Stimulated activated CD8-positive, alpha-beta memory T cell treated with anti-CD3 and anti-CD28 coated beads, Interleukin-7, amount 100 ng/mL, for 4 hours (primary cell): ENCODE measurements around the gene CRTC2.
"Not testable (repeated sequence)": the region's sequence is repeated elsewhere in the genome, so short reads cannot be mapped to it uniquely, and the experiment has no call there.

Experiments
- DNase-seq, 2 donors: peaks; one replicate each; pipeline ENCODE4 v3.0.0-alpha.2; 2020; ENCODE audit warnings: low read depth in 2 of 2

The CRTC2 gene

DNA sequence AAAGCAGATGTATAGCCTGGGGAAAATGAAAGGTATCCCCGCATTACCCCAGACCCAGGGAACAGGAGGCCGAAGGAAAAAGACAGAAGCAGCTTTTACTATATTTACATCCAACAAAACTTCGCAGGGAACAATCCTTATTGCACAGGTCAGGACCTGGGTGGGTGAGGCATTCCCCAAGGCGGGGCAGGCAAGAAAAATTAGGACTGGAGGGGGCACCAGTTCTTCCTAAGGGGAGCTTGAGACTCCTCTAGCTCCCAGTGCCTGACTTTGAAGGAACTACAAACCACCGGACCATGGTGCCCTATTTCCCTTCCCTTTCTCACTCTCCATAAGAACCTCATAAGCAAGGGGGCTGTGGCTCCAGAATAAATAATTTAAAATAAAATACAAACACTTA, 29.0 kb downstream of the CRTC2 start:
- DNase-seq, result no peak

DNA sequence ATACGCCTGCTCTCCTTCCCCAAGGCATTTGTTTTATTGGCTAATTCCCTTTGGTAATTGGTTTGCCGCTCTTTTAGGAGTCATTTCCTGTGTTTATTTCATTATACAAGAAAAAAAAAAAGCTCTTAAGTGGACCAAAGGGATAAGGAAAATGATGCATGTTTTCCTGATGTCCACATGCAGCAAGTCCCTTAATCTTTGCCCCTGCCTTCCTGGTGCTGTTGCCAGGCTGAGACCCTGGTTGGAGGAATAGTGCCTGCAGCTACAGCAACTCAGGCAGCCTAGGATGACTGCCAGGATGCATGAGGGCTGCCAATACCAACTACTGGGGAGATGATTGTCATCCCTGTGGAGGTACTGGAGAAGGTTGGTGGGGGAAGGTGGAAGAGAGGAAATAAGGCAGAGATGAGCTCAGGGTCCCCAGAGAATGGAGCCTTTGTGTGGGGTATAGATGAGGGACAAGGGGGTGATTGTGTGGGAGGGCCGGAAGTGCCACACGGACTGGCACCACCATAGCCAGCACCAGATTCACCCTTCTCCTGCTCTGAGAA, 29.5 kb downstream of the CRTC2 start:
- DNase-seq, result no peak

DNA sequence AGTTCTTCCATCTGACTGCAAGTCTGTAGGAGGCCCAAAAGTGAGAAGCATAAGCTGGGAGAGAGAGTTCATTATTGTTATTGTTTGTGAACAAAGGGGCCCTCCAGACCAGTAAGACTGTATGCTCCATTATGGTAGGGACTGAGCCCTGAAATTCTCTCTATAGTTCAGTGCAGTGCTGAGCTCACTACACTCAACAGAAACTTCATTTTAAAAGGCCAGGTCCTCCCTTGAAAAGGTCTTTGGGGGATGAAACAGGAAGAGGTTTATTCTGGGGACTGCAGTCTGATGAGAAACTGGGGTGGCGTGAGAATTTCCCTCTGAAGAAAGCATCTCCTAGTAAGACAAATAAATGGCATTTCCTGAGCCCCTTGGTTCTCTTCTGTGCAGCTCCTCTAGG, 30.2 kb downstream of the CRTC2 start:
- DNase-seq, result no peak

DNA sequence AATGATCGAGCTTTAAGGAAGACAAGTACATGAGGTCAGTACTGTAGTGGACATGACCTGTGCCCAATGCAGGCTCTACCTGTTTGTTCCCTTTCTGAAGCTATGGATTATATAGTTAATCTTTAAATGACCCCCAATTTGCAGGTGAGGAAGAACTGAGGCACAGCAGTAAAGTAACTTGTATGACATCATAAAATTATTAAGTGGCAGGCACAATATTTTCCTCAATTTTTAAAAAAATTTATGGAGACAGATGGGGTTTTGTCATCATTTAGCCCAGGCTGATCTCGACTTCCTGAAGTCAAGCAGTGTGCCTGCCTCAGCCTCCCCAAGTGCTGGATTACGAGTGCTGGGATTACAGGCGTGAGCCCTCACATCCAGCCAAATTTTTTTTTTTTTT, 32.0 kb downstream of the CRTC2 start:
- DNase-seq, result no peak

DNA sequence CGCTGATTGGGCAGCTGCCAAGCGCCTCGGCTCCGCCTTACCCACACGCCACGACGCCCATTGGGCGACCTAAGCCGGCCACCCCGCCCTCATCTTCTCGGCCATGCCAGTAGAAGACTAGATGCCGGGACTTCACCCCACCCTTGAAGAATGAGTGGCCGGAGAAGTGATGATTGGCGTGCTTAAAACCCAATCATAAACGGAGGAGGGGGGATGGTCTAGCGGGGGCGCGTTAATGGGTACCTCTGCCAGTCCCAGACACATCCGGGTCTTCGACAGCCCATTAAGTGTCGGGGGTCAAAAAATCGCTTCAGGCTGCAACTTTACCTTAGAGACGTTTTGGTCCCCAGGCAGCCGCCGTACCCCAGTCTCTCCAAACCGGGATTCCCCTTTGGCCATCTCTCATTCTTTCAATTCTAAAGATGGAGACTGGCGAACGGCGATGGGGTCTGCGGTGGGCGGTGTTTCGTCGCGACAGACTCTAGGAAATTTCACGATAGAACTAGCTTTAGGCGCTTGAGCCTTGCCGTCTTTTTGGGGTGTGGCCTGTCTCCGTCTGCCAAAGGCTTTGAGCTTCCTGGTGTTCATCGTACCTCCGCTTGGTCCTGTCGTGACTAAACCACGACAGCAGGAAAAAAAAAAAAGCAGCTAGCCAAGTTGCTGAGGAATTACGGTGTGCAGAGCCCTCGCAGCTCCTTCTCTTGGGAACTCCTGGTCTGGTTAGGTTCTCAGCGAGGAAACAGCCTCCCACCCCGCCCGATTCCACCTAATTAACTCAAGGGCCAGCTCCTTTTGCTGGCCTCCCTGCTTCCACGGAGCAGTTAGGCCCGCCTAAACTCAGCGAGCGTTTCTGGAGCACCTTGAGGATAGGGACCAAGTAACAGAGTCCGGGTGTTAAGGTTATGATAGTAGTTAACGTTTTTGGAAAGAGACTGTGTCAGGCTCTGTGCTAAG, 35.2 kb downstream of the CRTC2 start, which contains the start of gene GATAD2B:
Gene GATAD2B (minus strand): TSS at position 1 of the 954 bp plus-strand sequence. CDS start 94,625 bp downstream, outside the sequence.
- peak; percentile 98 to 99 for DNase-seq

DNA sequence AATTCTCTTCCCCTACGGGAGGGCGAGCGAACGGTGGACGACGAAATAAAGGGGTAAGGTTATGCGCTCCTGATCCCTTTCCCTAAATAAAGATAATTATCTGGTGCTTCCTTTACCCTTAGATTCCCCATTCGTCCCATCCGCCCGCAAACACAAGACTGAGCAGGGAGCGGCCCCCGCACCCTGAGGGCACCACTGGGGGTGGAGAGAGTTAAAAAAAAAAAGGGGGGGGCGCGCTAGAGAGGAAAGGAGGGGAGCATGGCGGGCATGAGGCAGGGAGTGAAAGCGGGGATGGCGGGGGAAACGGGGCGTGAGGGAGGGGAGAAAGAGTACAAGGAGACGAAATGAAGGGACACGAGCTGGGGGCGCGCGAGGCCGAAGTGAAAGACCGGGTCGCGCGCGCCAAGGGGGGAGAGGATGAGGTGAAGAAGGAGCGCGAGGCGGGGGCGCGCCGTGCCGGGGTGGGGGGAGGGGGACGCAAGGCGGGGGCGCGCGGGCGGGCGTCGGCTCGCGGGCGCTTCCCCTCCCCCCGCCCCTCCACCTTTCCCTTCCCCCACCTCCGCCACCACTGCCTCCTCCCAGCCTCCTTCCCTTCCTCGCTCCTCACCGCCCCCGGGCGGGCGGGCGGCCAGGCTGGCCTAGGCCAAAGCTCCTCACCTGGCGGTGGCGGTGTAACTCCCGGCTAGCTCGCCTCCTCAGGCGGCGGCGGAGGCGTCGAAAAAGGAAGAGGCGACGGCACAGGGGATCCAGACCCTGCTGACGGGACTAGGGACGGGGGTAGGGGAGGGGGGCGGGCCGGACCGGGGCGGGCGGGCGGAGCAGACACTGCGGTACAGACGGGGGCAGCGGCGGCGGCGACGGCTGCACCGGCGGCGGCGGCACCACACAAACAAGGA, 36.1 kb downstream of the CRTC2 start:
- peak in 1 of 2 donors; percentile 21 for DNase-seq

DNA sequence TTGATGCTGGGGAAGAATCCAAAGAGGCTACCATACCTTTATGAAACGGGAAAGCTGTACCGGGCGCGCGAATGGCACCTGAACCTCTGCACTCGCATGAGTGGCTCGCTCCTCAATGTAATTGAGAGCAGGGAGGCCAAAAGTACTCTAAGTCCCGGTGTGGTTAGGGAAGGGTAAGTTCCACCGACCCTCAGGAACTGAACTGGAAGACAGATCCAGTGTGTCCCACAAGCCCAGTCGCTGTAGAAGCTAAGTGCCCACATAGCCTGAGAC, 36.7 kb downstream of the CRTC2 start:
- no peak for DNase-seq

DNA sequence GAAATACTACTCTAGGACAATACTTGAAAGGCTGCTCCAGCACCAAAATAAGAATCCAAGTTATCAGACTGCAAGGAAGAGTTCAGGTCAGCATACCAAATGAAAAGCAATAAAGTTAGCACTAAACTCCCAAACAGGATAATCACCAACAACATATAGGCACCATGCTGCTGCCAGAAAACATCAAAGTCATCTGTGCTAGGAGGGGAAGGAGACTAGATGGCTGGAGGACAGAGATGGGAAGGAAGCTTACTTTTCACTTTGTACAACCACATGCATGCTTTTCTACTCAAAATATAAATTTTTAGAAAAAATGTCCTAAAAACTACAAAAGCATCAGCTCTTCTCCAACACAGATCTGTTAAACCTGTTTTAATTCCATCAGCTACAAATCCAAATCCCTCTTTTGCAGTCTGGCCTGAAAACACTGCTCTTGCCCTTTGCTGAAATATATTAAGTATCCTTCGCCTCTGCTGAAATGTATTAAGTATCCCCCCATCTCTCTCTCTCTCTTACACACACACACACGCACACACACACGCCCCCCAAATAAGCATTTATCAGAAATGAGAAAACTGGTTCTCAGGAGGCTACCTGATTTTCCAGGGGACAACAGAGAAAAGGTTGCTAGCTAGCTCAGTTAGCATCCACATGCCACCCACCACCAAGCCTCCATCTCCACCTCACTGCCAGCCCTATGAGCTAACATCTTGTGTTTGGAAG, 37.2 kb downstream of the CRTC2 start:
- DNase-seq, result no peak

DNA sequence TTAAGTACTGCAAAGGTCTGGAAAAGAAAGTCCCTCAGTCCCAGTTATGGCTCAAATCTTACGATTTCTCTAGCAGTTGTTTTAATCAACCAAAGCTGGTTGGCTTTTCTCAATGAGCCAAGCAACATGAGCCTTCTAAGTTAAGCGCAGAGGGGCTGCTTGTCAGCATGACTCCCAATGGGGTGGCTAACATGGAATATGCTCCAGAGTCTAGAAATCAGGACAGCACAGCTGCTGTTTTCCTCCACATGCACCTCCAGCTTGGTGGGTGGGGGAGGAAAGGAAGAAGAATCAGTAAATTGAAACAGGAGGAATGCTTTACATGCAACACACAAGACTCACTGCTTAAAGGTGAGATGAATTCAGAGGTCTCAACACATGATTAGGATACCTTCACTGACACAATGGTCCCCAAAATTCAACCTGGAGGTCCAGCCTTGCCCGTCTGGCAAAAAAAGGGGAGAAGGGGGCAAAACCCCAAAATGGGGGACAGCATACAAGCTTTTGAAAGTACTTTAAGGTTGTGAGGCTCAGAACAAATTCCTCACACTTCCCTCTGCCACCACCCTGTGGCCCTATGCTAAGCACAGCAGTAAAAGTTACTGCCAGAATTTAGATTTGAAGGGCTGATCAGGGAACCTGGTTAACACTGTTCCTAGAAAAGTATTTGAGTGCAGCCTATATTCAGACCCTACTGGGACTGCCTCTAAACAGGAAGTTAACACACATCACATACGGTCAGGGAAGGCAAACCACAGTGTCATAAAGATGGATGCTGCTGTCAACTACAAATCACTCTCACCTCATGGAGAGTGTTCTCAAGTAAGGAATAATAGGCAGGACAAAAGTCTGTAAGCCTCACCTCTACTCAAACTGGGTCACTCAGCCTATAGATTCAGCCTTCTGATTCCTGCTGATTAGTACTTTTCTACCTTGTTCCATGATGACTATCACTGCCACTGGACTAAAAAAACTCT, 38.2 kb downstream of the CRTC2 start:
- no peak for DNase-seq

DNA sequence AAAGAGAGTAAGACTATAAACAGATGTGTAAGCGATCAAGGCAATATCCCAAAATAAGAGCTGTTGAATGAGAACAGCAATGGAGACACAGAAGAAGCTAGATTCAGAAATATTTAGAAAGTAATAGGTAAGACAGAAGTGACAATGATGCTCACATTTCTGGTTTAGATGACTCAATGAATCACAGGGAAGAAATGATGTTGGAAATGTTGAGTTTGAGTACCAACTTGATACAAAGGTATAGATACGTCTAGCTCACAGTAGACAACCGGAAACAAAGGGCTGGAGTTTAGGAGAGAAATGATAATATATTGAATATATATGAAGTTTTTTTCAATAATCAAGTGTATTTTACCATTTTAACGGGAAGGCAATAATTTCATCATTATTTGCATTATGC, 42.1 kb downstream of the CRTC2 start:
- DNase-seq, result no peak

DNA sequence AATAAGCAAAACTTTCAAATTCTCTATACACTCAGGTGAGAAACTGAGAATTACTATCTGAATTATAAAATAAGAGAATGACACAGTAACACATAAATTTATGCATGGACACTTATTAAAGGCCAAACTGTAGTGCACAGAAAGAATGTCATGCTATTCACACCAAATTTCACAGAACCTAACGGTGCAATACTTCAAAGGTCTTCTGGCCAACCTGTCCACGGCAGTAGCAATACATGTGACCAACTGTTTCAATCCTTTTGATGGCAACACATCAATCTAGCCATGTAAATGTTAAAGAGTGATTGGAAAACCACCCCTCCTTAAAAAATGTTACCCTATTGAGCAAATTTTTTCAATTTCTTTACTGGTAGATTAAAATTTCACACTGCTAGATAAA, 46.1 kb downstream of the CRTC2 start:
- DNase-seq, result no peak

DNA sequence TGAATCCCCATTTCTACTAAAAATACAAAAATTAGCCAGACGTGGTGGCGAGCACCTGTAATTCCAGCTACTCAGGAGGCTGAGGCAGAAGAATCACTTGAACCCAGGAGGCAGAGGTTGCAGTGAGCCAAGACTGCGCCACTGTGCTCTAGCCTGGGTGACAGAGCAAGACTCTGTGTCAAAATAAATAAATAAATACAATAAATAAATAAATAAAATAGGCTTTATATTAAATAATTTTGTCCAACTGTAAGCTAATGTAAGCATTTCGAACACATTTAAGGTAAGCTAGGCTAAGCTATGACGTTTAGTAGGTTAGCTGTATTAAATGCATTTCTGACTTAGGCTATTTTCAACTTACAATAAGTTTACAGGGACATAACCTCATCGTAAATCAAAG, 47.9 kb downstream of the CRTC2 start:
- DNase-seq, result not testable (repeated sequence)

DNA sequence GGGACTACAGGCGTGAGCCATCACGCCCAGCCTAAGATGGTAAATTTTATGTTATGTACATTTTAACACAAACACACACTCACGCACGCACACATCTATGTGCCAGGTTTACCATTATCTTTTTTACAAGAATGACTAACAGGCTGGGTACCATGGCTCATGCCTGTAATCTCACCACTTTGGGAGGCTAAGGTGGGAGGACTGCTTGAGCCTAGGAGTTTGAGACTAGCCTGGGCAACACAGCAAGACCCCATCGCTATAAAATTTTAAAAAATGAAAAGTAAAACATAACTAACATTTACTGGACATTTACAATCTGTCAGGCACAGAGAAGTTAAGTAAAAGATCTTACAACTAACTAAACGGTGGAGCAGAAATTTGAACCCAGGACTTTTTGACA, 50.3 kb downstream of the CRTC2 start:
- no peak for DNase-seq

DNA sequence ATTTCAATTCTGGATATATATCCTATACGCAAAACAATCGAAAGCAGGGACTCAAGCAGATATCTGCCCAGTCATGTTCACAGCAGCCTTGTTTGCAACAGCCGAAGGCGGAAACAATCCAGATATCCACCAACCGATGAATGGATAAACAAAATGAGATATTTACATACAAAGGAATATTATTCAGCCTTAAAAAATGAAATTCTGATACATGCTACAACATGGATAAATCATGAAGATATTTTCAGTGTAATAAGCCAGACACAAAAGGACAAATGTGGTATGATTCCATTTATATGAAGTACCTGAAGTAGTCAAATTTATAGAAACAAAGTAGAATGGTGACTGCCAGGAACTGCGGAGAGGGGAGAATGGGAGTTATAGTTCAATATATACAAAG, 51.3 kb downstream of the CRTC2 start:
- no peak for DNase-seq

DNA sequence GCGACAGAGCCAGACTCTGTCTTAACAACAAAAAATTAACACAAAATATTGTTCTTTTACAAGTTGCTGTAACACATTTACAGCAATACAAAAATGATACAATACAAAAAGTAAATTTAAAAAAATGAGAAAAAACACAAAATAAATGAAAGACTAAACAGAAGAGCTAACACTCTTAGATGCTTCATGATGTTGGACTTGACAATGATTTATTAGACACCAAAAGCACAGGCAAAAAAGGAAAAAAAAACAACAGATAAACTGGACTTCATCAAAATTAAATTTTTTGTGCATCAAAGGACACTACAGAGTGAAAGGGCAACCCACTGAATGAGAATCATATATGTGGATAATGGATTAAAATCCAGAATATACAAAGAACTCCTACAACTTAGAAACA, 52.0 kb downstream of the CRTC2 start:
- no peak for DNase-seq

DNA sequence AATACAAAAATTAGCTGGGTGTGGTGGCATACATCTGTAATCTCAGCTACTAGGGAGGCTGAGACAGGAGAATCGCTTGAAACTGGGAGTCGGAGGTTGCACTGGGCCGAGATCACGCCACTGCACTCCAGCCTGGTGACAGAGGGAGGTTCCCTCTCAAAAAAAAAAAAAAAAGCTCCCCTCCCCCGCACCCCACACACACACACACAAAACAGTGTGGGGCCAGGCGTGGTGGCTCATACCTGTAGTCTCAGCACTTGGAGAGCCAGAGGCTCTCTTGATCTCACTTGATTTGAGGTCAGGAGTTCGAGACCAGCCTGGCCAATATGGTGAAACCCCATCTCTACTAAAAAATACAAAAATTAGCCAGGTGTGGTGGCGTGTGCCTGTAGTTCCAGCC, 52.5 kb downstream of the CRTC2 start:
- DNase-seq, result not testable (repeated sequence)

DNA sequence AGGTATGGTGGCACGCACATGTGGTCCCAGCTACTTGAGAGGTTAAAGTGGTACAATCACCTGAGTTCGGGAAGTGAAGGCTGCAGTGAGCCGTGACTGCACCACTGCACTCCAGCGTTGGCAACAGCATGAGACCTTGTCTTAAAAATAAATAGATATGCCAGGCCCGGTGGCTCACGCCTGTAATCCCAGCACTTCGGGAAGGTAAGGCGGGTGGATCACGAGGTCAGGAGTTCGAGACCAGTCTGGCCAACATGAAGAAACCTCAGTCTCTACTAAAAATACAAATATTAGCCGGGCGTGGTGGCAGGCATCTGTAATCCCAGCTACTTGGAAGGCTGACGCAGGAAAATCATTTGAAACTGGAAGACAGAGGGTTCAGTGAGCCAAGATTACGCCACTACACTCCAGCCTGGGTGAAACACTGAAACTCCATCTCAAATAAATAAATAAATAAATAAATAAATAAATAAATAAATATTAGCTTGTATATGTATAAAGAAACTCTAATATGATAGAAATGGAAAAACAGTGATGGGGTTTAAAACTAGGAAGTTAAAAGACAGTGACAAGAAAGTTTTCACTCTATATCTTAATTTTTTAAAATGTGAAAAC, 54.5 kb downstream of the CRTC2 start:
- DNase-seq, result no peak

DNA sequence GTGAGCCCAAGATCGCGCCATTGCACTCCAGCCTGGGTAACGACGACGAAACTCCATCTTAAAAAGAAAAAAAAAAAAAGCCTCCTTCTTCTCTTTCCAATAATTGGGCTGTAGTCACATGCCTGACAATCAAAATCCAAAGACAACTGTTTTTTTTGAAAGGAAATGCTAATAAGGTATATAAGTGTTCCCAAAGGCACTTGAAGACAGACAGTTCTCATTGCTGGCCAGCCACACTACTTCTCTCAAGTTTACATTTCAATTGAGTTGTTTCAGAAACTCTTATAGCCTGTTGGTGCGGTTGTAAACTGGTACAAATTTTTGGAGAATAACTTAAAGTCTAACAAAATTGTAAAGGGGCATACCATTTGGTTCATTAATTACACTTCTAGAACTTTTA, 58.9 kb downstream of the CRTC2 start:
- DNase-seq, result no peak
